NCI-H1417 treated with DMSO at 0.1 percent for 48 hours (cell line): Measurements from ENCODE around the gene MOAP1.
A peak's percentile ranks its signal among the peaks of the same experiment; 100 is the strongest.
"Not testable (repeated sequence)": the region's sequence is repeated elsewhere in the genome, so short reads cannot be mapped to it uniquely, and the experiment has no call there.

Experiments
- DNase-seq: peaks from one replicate; lab custom pipeline; 2025; lab: John Stamatoyannopoulos, UW

MOAP1 gene

GRCh38 chr14:93146119-93146518, 38.6 kb downstream of the MOAP1 start:
- no peak for DNase-seq

GRCh38 chr14:93142854-93143652, 41.6 kb downstream of the MOAP1 start:
- DNase-seq = no peak

GRCh38 chr14:93137864-93138263, 46.8 kb downstream of the MOAP1 start:
- DNase-seq = peak; percentile 49

GRCh38 chr14:93136508-93136907, 48.2 kb downstream of the MOAP1 start:
- not testable (repeated sequence) for DNase-seq

GRCh38 chr14:93136009-93136408, 48.7 kb downstream of the MOAP1 start:
- DNase-seq = no peak

- DNase-seq = no peak
Measured at GRCh38 chr14:93135399-93135798, 49.3 kb downstream of the MOAP1 start.

GRCh38 chr14:93133464-93133863, 51.2 kb downstream of the MOAP1 start:
- DNase-seq = no peak

- DNase-seq = no peak
Measured at GRCh38 chr14:93132472-93133065, 52.1 kb downstream of the MOAP1 start.
